Gastroesophageal sphincter (tissue), 3 donors: Measurements from ENCODE around the gene SCFD2.

Experiments used
- POLR2A ChIP-seq, 2 donors: fragments of 450-650 bp; IDR thresholded peaks; one replicate each; pipeline ENCODE4 v1.6.1; 2017; ENCODE audit warnings: antibody characterized with exemption in 2 of 2, mild to moderate bottlenecking in 2 of 2, moderate library complexity in 1 of 2
- POLR2AphosphoS5 ChIP-seq: sonication (generic); formaldehyde crosslinking; IDR thresholded peaks from one replicate; pipeline ENCODE4 v1.6.1; 2017; ENCODE audit warnings: antibody characterized with exemption
- TF ChIP-seq, protein P1 (sequence below), 4 experiments: fragments of 200-600 bp in 2 of 4; fragments of 450-650 bp in 2 of 4; sonication (generic) in 1 of 4; IDR thresholded peaks; one replicate each; pipeline ENCODE4 v1.5.1; 2017 to 2019; ENCODE audit warnings: antibody characterized with exemption in 4 of 4, mild to moderate bottlenecking in 2 of 4, moderate library complexity in 2 of 4

DNA sequence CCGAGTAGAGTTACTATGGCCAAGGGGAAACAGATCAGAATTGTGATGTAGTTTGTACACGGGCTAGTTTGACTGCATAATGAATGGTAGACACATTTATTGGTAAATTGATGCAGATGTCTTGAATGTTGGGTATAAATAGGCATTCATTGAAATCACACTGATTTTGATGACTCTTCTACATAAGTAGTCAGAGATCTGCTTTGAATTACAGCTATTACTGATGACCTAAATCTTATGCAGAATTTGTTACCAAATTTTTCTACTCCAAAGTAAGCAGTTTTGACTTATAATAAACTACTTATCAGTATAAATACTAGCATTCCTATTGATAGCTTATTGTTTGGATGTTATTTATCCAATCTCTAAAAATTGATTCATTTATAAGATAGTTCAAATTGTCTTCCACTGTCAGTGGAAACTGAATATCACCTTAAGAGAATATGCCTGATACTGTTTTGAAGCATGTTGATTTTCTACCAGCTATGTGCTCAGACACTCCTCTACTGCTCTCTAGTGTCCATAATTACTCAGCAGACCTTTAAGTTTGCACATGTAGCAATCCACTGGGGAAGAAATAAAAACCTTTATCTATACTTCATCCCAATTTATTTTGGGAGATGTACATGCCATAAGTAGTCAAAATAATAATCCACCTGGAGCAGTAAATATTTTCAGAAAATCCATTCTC, 383.5 kb downstream of the SCFD2 start:
- TF ChIP-seq, protein P1, sequence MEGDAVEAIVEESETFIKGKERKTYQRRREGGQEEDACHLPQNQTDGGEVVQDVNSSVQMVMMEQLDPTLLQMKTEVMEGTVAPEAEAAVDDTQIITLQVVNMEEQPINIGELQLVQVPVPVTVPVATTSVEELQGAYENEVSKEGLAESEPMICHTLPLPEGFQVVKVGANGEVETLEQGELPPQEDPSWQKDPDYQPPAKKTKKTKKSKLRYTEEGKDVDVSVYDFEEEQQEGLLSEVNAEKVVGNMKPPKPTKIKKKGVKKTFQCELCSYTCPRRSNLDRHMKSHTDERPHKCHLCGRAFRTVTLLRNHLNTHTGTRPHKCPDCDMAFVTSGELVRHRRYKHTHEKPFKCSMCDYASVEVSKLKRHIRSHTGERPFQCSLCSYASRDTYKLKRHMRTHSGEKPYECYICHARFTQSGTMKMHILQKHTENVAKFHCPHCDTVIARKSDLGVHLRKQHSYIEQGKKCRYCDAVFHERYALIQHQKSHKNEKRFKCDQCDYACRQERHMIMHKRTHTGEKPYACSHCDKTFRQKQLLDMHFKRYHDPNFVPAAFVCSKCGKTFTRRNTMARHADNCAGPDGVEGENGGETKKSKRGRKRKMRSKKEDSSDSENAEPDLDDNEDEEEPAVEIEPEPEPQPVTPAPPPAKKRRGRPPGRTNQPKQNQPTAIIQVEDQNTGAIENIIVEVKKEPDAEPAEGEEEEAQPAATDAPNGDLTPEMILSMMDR (IDR thresholded peaks at IDR 0.05), result peak; percentile 31 to 70 (median 64)
- no peak for TF ChIP-seq POLR2A (IDR thresholded peaks at IDR 0.05)
- no peak for TF ChIP-seq POLR2AphosphoS5
